Measurements from ENCODE around the gene DPH5.

DNA sequence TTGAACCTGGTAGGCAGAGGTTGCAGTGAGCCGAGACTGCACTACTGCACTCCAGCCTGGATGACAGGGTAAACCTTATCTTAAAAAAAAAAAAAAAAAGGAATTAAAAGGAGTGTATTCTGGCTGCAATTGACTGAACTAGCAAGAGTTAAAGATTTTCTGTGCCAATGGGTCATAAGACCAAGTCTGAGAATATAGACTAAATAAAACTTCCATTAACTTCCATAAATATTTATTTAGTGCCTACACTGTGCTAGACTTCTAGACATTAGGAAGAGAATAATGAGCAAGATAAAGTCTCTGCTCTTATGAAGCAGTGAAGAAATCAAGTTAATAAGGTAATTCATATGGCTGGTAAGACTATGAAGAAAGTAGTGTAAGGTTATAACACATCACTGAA lies 27.2 kb downstream of the DPH5 start:
- no peak for TF ChIP-seq GATA2 (IDR thresholded peaks at IDR 0.05; ENCODE audit: low read depth, low read length)
- no peak for TF ChIP-seq GATA3 (IDR thresholded peaks at IDR 0.05; ENCODE audit: low read depth, low read length)
